ENCODE data around the gene ADGRG3. TPM values are rescaled to one million over a fixed set of nuclear protein-coding genes. Genes with fewer than 3 reads are reported as not detected.

Gene ADGRG3
- total and polyA plus RNA-seq, 2 of the 8 experiments (the other 6 are each of a cell fraction or from before 2014, with no cell fraction given) = 0.28 to 0.98 TPM

GRCh38 chr16:57667526-57668262, 412 bp upstream of the ADGRG3 start:
- Histone ChIP-seq H2BK15ac (ENCODE audit: low read length) (no peak overlapping the region), H4K20me1 (replicated peaks in 1 of 2; ENCODE audit: control insufficient read depth in 1 of 2, insufficient read depth in 2 of 2, low read length in 2 of 2) (no peaks in the 10 kb centered on the region), H3K18ac (ENCODE audit: extremely low read depth, low read length) (no peak overlapping the region), H4K91ac (replicated peaks; ENCODE audit: insufficient read length, low read length) (no peak overlapping the region), H2BK120ac (replicated peaks; ENCODE audit: low read depth, low read length) (no peak overlapping the region), H2BK5ac (ENCODE audit: low read depth, low read length) (no peak overlapping the region), H3K23ac (ENCODE audit: insufficient read length) (no peak overlapping the region), H3K4ac (replicated peaks; ENCODE audit: insufficient read length, low read depth, low read length) (no peak overlapping the region), H2BK20ac (ENCODE audit: low read length) (no peak overlapping the region), H3K79me2 (ENCODE audit: control insufficient read depth in 1 of 2, insufficient read depth in 2 of 2, low read length in 2 of 2) (no peaks in the 10 kb centered on the region), H2AFZ (ENCODE audit: low read length) (no peak overlapping the region), H2BK12ac (ENCODE audit: low read depth, low read length) (no peak overlapping the region), H3K14ac (ENCODE audit: insufficient read length) (no peak overlapping the region), H3K27ac (ENCODE audit: low read depth, low read length) (no peak overlapping the region), H3K4me2 (ENCODE audit: insufficient read depth in 1 of 2, low read depth in 2 of 2, low read length in 2 of 2) (no peak overlapping the region), H3K4me3 (ENCODE audit: extremely low read depth in 1 of 4, insufficient read depth in 2 of 4, low read depth in 3 of 4, low read length in 4 of 4) (no peak overlapping the region), H3K23me2 (ENCODE audit: low read depth, low read length) (no peaks in the 10 kb centered on the region), H2AK5ac (ENCODE audit: low read depth, low read length) (no peak overlapping the region), H3K27me3 (replicated peaks in 1 of 4; ENCODE audit: control insufficient read depth in 3 of 4, extremely low read depth in 1 of 4, insufficient read depth in 3 of 4, low read length in 3 of 4) (no peaks in the 10 kb centered on the region), H3K56ac (replicated peaks; ENCODE audit: insufficient read length, low read depth, low read length) (no peak overlapping the region), H3K9me3 (ENCODE audit: insufficient read depth in 2 of 2, low read depth in 1 of 2, low read length in 1 of 2) (no peaks in the 10 kb centered on the region), H3K79me1 (ENCODE audit: low read depth, low read length) (no peaks in the 10 kb centered on the region), H3K9ac (replicated peaks in 1 of 4; ENCODE audit: extremely low read depth in 1 of 4, low read depth in 3 of 4, low read length in 3 of 4) (no peak overlapping the region), H3K4me1 (replicated peaks in 1 of 4; ENCODE audit: control insufficient read depth in 3 of 4, insufficient read depth in 4 of 4, low read length in 3 of 4) (peaks cover 0 to 4% (median 0%) of the 10 kb centered on the region in 4 experiments; a peak in 3 of 7 replicates), H3K36me3 (ENCODE audit: control insufficient read depth in 2 of 4, insufficient read depth in 4 of 4, low read length in 3 of 4) (no peaks in the 10 kb centered on the region), H4K8ac (ENCODE audit: extremely low read depth, insufficient read depth, low read length) (peak overlapping the region; percentile 19; the same call in 1 of the 2 replicates), H4K5ac (ENCODE audit: insufficient read length, low read depth, low read length) (no peak overlapping the region)
- peak in 1 of 2 experiments; percentile 75 for DNase-seq (ENCODE audit: low read depth in 1 of 2, low spot score in 2 of 2)
- no peak for FAIRE-seq
- WGBS, 2 experiments (ENCODE audit: extremely low coverage in 1 of 2, insufficient coverage in 1 of 2, insufficient read length in 1 of 2, insufficient replicate concordance in 2 of 2, low coverage in 1 of 2, low lambda C conversion rate in 2 of 2, missing lambda C conversion rate in 1 of 2) = 86% methylated on average over 14 of the region's 17 CpGs; no CpG with 5 or more reads in 1 of the 2 experiments
- TF ChIP-seq RAD21 (IDR thresholded peaks at IDR 0.05 in 1 of 2, conservative IDR thresholded peaks at IDR 0.05 in 1 of 2; ENCODE audit: low read depth in 2 of 2, low read length in 2 of 2) = peak; percentile 20 to 47; a peak in 3 of 4 replicates
- peak; percentile 47; the same call in 1 of the 2 replicates for TF ChIP-seq TEAD4 (IDR thresholded peaks at IDR 0.05; ENCODE audit: low read depth, low read length)
- no peak for TF ChIP-seq JUND (IDR thresholded peaks at IDR 0.05; ENCODE audit: low read length)
- TF ChIP-seq CTCF (IDR thresholded peaks at IDR 0.05; ENCODE audit: control extremely low read depth in 1 of 3, insufficient read depth in 1 of 3, low read depth in 1 of 3, low read length in 3 of 3) = peak; percentile 64 to 68 (median 65)
- ChIA-PET POLR2A (ENCODE audit: partially characterized antibody) (interaction anchor here (1.1 to 1.2 kb wide), 3 partner anchors 9 to 333 kb away, joined by 3 read pairs; partner anchors contain the start of gene USB1), CTCF (ENCODE audit: partially characterized antibody) (interaction anchor here (0.6 to 6.7 kb wide), 28 partner anchors 9 to 267 kb away, joined by 3 to 47 read pairs (median 4); no protein-coding TSS in a partner anchor)
